ENCODE results near the gene ANKRD45.

DNA sequence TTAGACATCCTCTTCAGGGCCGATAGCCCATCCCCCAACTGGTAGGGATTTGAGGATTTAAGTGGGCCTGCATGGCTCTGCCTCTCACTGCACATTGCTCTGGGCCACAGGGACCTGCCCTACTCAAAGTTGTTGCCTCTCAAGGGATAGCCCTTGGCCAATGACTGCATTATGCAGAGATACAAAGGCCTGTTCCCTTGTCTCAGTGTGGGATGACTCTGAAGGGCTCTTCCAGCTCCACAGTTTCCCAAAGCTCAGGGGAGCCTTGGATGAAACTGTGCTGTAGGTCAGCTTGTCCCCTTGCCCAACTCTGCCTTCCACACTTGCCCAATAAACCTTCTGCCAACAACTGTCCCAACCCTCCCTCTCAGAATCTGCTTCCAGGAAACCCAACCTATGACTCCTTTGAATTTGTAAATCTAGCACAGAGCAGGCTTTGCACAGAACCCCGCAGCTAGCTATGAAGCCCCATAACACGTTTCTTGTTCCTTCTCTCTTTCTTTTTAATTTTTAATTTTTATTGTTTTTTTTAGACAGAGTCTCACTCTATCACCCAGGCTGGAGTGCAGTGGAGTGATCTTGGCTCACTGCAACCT, 109.3 kb downstream of the ANKRD45 start:
- no peak for TF ChIP-seq JUN (CRISPR knock-in tag; IDR thresholded peaks at IDR 0.05)
- TF ChIP-seq ZSCAN29 (CRISPR knock-in tag; conservative IDR thresholded peaks at IDR 0.05), result no peak
- no peak for TF ChIP-seq ZNF205 (CRISPR knock-in tag; IDR thresholded peaks at IDR 0.05)
- TF ChIP-seq, protein P1, sequence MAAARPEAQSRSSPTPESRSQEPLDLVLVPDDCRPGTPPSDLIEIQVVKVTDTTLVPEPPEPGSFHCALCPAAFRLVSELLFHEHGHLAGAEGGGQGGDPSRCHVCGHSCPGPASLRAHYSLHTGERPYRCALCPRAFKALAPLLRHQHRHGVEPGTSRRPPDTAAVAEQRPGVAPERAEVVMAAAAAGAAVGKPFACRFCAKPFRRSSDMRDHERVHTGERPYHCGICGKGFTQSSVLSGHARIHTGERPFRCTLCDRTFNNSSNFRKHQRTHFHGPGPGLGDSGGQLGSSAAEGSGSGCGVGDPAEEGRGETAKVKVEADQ (CRISPR knock-in tag; IDR thresholded peaks at IDR 0.05; ENCODE audit: borderline replicate concordance), result no peak
- no peak for TF ChIP-seq SMC3 (IDR thresholded peaks at IDR 0.05; ENCODE audit: low read length)
- no peak for TF ChIP-seq HNRNPK (IDR thresholded peaks at IDR 0.05; ENCODE audit: low read depth, low read length, poor library complexity, severe bottlenecking)
- TF ChIP-seq BRCA1 (CRISPR knock-in tag; IDR thresholded peaks at IDR 0.05), result no peak
- no peak for TF ChIP-seq NRL (CRISPR knock-in tag; IDR thresholded peaks at IDR 0.05; ENCODE audit: borderline replicate concordance)
- TF ChIP-seq, protein P2, sequence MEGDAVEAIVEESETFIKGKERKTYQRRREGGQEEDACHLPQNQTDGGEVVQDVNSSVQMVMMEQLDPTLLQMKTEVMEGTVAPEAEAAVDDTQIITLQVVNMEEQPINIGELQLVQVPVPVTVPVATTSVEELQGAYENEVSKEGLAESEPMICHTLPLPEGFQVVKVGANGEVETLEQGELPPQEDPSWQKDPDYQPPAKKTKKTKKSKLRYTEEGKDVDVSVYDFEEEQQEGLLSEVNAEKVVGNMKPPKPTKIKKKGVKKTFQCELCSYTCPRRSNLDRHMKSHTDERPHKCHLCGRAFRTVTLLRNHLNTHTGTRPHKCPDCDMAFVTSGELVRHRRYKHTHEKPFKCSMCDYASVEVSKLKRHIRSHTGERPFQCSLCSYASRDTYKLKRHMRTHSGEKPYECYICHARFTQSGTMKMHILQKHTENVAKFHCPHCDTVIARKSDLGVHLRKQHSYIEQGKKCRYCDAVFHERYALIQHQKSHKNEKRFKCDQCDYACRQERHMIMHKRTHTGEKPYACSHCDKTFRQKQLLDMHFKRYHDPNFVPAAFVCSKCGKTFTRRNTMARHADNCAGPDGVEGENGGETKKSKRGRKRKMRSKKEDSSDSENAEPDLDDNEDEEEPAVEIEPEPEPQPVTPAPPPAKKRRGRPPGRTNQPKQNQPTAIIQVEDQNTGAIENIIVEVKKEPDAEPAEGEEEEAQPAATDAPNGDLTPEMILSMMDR (CRISPR knock-in tag; IDR thresholded peaks at IDR 0.05), result no peak
- TF ChIP-seq CBFB (CRISPR knock-in tag; IDR thresholded peaks at IDR 0.05), result no peak
